Measurements from ENCODE around the gene MCUB.

Gene MCUB

GRCh38 chr4:109648266-109648996, 88.4 kb downstream of the MCUB start:
- Histone ChIP-seq H3K9ac (no peak overlapping the region), H3K4me2 (ENCODE audit: low read length) (no peak overlapping the region), H3K27ac (no peak overlapping the region), H3K27me3 (ENCODE audit: control insufficient read depth, insufficient read depth, low read length) (no peaks in the 10 kb centered on the region), H2AFZ (no peak overlapping the region), H3K36me3 (ENCODE audit: control insufficient read depth, insufficient read depth, low read length) (no peaks in the 10 kb centered on the region), H3K9me3 (ENCODE audit: control insufficient read depth, low read length) (no peaks in the 10 kb centered on the region), H3K4me3 (ENCODE audit: low read depth, low read length) (no peak overlapping the region), H3K4me1 (no peaks in the 10 kb centered on the region), H3K79me2 (no peaks in the 10 kb centered on the region)
- no peak for TF ChIP-seq CTCF (IDR thresholded peaks at IDR 0.05)

- Histone ChIP-seq H3K36me3 (ENCODE audit: control insufficient read depth, insufficient read depth, low read length) (no peaks in the 10 kb centered on the region), H3K27me3 (ENCODE audit: control insufficient read depth, insufficient read depth, low read length) (no peaks in the 10 kb centered on the region), H2AFZ (no peak overlapping the region), H3K4me1 (no peaks in the 10 kb centered on the region), H3K4me3 (ENCODE audit: low read depth, low read length) (no peak overlapping the region), H3K79me2 (no peaks in the 10 kb centered on the region), H3K4me2 (ENCODE audit: low read length) (no peak overlapping the region), H3K27ac (no peak overlapping the region), H3K9ac (no peak overlapping the region), H3K9me3 (ENCODE audit: control insufficient read depth, low read length) (no peaks in the 10 kb centered on the region)
- TF ChIP-seq CTCF (IDR thresholded peaks at IDR 0.05) = no peak
Observed at GRCh38 chr4:109648997-109649575, 89.0 kb downstream of the MCUB start.

- no peak overlapping the region for H3K4me2 ChIP-seq (ENCODE audit: low read length)
- TF ChIP-seq CTCF (IDR thresholded peaks at IDR 0.05) = no peak
- no peak overlapping the region for H3K9ac ChIP-seq
- no peaks in the 10 kb centered on the region for H3K36me3 ChIP-seq (ENCODE audit: control insufficient read depth, insufficient read depth, low read length)
- no peaks in the 10 kb centered on the region for H3K4me1 ChIP-seq
- H3K4me3 ChIP-seq (ENCODE audit: low read depth, low read length) = no peak overlapping the region
- no peaks in the 10 kb centered on the region for H3K9me3 ChIP-seq (ENCODE audit: control insufficient read depth, low read length)
- no peak overlapping the region for H3K27ac ChIP-seq
- no peak overlapping the region for H2AFZ ChIP-seq
- H3K27me3 ChIP-seq (ENCODE audit: control insufficient read depth, insufficient read depth, low read length) = no peaks in the 10 kb centered on the region
- H3K79me2 ChIP-seq = no peaks in the 10 kb centered on the region
Observed at GRCh38 chr4:109649872-109650271, 89.8 kb downstream of the MCUB start.

GRCh38 chr4:109655396-109655795, 95.3 kb downstream of the MCUB start:
- H2AFZ ChIP-seq = no peak overlapping the region
- H3K4me1 ChIP-seq = no peaks in the 10 kb centered on the region
- H3K9me3 ChIP-seq (ENCODE audit: control insufficient read depth, low read length) = no peaks in the 10 kb centered on the region
- H3K4me3 ChIP-seq (ENCODE audit: low read depth, low read length) = no peak overlapping the region
- H3K4me2 ChIP-seq (ENCODE audit: low read length) = no peak overlapping the region
- H3K9ac ChIP-seq = no peak overlapping the region
- H3K27ac ChIP-seq = no peak overlapping the region
- no peaks in the 10 kb centered on the region for H3K27me3 ChIP-seq (ENCODE audit: control insufficient read depth, insufficient read depth, low read length)
- H3K36me3 ChIP-seq (ENCODE audit: control insufficient read depth, insufficient read depth, low read length) = no peaks in the 10 kb centered on the region
- no peaks in the 10 kb centered on the region for H3K79me2 ChIP-seq
- TF ChIP-seq CTCF (IDR thresholded peaks at IDR 0.05) = no peak

All from parathyroid adenoma (tissue), 2 donors.